Medulla oblongata (tissue), 1 donor: Measurements from ENCODE around the gene KCNT2.

Experiments
- DNase-seq: peaks from one replicate; pipeline ENCODE4 v3.0.0-alpha.2; 2015; ENCODE audit errors: extremely low spot score

Gene KCNT2

GRCh38 chr1:196450143-196451095 lies 157.8 kb downstream of the KCNT2 start:
- DNase-seq = no peak

GRCh38 chr1:196449460-196449859 lies 158.8 kb downstream of the KCNT2 start:
- no peak for DNase-seq

GRCh38 chr1:196445775-196446174 lies 162.5 kb downstream of the KCNT2 start:
- DNase-seq = no peak

DNA sequence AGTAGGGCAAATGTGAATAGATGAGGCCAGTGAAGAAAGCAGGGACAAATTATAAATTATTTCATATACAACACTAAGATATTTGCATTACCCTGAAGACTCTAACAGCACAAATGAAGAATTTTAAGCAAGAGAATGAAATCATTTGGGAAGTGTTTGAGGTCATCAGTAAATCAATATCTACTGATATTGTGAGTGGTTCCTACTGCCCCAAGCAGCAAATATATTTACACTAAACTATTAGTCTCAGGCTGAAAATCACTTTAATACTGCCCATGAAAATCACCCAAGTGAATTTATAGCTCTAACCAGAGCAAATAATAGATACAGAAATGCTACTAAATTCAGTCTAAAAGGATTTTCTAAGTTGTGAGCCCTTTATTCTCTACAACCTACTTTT lies 163.6 kb downstream of the KCNT2 start:
- no peak for DNase-seq

- no peak for DNase-seq
Measured at GRCh38 chr1:196442366-196442765, 165.9 kb downstream of the KCNT2 start.

DNA sequence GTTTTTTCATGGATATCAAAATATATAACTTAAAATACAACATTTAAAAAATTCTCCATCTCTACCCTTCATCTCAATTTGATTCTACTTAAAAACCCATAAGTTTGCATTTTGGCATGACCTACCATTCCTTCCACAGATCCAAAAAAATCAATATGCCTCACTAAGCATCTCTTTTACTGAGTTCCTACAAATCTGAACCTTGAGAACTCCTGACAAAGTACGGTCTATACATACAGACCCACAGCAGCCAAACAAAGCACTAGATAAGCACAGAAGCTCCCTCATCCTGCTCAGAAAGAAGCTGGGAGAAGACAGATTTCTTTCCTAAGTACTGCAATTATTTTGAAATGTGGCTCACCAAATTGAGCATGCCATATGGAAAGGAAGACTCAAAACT lies 167.5 kb downstream of the KCNT2 start:
- no peak for DNase-seq

- DNase-seq = no peak
Measured at GRCh38 chr1:196438329-196438728, 169.9 kb downstream of the KCNT2 start.

DNA sequence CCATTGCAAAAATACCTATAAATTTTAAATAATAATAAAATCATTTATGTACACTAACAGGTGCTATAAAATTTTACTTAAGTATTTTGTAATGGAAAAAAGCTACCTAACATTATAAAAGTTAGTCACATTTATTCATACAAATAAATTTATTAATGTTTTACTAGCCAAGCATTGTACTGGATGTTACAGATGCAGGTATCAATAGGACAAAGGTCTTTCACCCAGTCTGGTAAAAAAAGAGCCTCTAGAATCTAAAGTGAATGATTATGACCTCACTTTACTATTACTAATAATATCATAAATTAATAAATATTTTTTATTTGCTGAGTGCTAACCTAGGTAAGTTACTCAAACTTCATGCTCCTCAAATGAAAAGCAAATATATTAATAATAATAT lies 170.6 kb downstream of the KCNT2 start:
- no peak for DNase-seq

GRCh38 chr1:196433000-196433399 lies 175.2 kb downstream of the KCNT2 start:
- no peak for DNase-seq

GRCh38 chr1:196427976-196428734 lies 180.1 kb downstream of the KCNT2 start:
- no peak for DNase-seq

DNA sequence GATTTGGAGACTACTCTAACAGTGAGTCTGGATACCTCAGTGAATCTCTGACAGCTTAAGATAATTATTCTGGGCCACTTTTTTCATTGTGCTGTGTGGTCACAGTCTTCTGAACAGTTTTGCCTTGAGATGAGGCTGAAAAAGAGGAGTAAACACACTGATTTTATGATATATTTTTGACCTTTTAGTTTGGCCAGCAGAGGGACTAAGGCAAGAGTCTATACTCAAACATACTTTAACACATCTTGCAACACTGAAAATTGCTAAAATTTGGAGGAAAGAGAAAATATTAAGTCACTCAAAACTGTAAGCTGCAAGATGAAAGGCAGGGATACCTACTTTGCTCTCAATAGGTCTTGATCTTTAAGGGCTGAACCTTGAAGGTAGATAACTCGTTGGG lies 182.7 kb downstream of the KCNT2 start:
- no peak for DNase-seq

- DNase-seq = no peak
Measured at GRCh38 chr1:196423612-196424011, 184.6 kb downstream of the KCNT2 start.

DNA sequence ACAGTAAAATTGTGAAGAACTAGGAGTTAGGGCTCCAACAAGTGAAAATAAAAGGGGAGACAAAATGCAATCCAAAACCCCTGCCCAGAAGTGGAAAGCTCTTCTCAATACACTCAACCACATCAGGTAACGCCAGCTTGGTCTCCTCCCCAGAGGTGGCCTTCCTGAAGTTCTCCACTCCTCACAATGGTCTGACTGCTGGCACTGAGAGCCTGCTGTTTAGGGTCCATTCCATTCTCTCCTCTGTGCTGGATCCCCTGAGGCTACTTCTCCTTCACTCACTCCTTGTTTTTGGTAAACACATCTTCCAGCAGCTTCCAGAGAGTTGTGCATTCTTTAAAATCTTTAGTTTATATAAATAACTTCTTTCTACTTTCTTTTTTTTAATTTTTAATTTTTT lies 189.5 kb downstream of the KCNT2 start:
- DNase-seq = no peak

DNA sequence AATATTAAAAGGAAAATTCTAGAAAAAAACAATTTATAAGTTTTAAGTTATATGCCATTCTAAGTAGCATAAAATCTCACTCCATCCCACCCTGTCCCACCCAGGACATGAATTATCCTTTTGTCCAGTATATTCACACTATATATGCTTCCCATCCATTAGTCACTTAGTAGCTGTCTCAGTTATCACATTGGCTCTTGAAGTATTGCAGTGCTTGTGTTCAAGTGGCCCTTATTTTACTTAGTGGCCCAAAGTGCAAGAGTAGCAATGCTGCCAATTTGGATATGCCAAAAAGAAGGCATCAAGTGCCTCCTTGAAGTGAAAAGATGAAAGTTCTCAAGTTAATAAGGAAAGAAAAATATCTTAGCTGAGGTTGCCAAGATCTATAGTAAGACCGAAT lies 192.3 kb downstream of the KCNT2 start:
- DNase-seq = no peak

DNA sequence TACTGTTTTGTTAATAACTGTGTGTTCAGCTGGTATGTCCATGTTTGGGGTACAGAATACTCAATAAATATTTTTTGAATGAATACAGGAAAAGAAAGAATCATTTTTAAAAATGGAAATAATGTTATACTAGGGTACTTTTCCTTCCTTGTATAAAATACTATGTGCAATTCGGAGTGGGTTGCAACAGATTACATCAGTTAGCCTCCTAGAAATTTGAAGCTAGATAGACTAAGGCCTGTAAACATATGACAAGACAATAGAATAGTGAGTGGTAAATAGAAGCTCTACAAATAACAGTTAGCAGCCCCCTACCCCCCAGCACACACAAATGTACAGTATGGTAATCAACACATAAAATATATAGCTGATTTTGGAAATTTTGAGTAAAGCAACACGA lies 195.9 kb downstream of the KCNT2 start:
- DNase-seq = no peak

DNA sequence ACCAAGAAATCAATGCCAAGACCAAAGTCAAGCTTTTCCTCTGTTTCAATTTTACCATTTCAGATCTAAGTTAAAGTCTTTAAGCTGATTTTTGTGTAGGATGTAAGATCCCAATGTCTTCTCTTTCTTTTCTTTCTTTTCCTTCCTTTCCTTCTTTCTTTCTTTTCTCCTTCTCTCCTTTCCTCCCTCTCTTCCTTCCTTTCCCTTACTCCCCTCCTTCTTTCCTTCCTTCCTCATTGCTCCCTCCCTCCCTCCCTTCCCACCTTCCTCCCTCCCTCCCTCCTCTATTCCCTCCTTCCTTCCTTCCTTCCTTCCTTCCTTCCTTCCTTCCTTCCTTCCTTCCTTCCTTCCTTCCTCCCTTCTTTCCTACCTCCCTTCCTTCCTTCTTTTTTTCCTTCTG lies 197.5 kb downstream of the KCNT2 start:
- no peak for DNase-seq

GRCh38 chr1:196409586-196409985 lies 198.7 kb downstream of the KCNT2 start:
- DNase-seq = no peak

GRCh38 chr1:196407358-196408051 lies 200.7 kb downstream of the KCNT2 start:
- DNase-seq = peak; percentile 4

DNA sequence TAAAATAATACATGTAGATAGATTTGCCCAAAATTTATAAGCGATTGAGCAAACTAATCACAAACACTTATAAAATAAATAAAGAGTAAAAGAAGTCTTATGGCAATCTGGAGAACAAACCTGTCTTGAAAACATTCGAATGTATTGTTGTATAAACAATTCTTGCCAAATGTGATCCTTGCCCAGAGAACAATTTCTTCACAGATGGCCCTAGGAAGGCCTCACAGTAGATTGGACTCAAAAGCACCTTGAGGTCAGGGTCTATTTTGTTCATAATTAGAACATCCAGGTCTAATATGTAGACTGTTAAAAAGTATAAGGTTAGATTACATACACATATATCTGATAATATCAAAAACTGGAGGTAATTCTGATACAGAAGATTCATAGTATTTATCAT lies 202.4 kb downstream of the KCNT2 start:
- no peak for DNase-seq

- DNase-seq = no peak
Measured at GRCh38 chr1:196403803-196404690, 204.2 kb downstream of the KCNT2 start.

GRCh38 chr1:196401891-196402290 lies 206.3 kb downstream of the KCNT2 start:
- no peak for DNase-seq
